Measurements from ENCODE around the gene ATP8A1.

DNA sequence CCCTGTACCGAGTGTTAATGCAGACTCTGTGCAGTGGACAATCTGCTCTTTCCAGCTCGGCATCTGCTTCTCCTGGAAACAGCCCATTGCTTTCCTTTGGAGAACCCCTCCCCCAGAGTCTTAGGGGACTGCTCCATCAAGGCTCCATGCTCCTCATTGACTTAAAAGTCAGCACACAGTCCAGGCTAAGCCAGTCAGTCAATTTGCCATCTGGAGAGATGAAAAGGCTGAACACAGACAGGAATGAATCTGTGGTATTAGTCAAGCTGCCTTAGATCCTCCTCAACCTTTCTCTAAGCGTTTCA is 20.3 kb downstream of the ATP8A1 start:
- no peak for TF ChIP-seq POLR2A (IDR thresholded peaks at IDR 0.05)
- TF ChIP-seq, protein P1, sequence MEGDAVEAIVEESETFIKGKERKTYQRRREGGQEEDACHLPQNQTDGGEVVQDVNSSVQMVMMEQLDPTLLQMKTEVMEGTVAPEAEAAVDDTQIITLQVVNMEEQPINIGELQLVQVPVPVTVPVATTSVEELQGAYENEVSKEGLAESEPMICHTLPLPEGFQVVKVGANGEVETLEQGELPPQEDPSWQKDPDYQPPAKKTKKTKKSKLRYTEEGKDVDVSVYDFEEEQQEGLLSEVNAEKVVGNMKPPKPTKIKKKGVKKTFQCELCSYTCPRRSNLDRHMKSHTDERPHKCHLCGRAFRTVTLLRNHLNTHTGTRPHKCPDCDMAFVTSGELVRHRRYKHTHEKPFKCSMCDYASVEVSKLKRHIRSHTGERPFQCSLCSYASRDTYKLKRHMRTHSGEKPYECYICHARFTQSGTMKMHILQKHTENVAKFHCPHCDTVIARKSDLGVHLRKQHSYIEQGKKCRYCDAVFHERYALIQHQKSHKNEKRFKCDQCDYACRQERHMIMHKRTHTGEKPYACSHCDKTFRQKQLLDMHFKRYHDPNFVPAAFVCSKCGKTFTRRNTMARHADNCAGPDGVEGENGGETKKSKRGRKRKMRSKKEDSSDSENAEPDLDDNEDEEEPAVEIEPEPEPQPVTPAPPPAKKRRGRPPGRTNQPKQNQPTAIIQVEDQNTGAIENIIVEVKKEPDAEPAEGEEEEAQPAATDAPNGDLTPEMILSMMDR (IDR thresholded peaks at IDR 0.05), result no peak

All from body of pancreas (tissue), 4 donors.